HUES6 (cell line): ENCODE measurements around the gene CHGA.
A peak's percentile ranks its signal among the peaks of the same experiment; 100 is the strongest.

Experiments
- H3K27ac ChIP-seq: 2 replicates; pipeline ENCODE4 v1.7.0; 2013; ENCODE audit warnings: low read depth, mild to moderate bottlenecking, low read length, inconsistent platforms
- H3K27me3 ChIP-seq: 2 replicates; pipeline ENCODE4 v1.6.1; 2013; ENCODE audit warnings: low read length; ENCODE audit not compliant: control insufficient read depth, insufficient read depth
- H3K36me3 ChIP-seq: 2 replicates; pipeline ENCODE4 v1.6.1; 2013; ENCODE audit warnings: low read length; ENCODE audit not compliant: control insufficient read depth, insufficient read depth
- H3K4me1 ChIP-seq: 2 replicates; pipeline ENCODE4 v1.6.1; 2013; ENCODE audit warnings: low read length; ENCODE audit not compliant: control insufficient read depth, insufficient read depth
- H3K4me3 ChIP-seq: 2 replicates; pipeline ENCODE4 v1.5.1; 2013; ENCODE audit warnings: low read depth, low read length
- H3K9ac ChIP-seq: one replicate; pipeline ENCODE4 v1.6.1; 2013; ENCODE audit warnings: mild to moderate bottlenecking, low read length
- H3K9me3 ChIP-seq: 2 replicates; pipeline ENCODE4 v1.6.1; 2013; ENCODE audit warnings: low read depth, low read length; ENCODE audit not compliant: control insufficient read depth, insufficient read depth

Gene CHGA

DNA sequence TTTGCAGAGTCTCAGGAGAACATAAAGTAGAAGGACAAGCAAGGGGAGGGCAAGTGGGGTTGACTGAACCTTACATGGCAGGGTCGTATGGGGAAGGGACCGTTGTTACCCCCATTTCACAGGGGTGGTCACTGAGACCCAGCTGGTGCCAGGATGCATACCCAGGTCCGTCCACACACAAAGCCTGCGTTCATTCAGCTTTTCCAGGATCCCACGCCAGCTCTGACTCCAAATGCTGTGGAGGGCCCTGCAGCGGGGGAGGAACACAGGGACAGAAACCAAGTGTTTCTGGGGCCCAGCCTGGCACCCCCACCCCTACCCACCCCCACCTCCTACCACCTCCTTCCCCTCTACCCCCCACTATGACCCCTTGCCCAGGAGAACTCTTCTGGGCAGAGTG lies 16.5 kb upstream of the CHGA start:
- peaks cover 23% of the 10 kb centered on the region for H3K27me3 ChIP-seq
- no peak overlapping the region for H3K4me3 ChIP-seq
- H3K4me1 ChIP-seq: 0 out of 2 replicates have a peak, but pooled peaks cover 5% of the 10 kb centered on the region
- no peak overlapping the region for H3K9ac ChIP-seq
- no peaks in the 10 kb centered on the region for H3K36me3 ChIP-seq
- no peak overlapping the region for H3K27ac ChIP-seq
- 0 out of 2 replicates have a peak, but pooled peaks cover 2% of the 10 kb centered on the region for H3K9me3 ChIP-seq

DNA sequence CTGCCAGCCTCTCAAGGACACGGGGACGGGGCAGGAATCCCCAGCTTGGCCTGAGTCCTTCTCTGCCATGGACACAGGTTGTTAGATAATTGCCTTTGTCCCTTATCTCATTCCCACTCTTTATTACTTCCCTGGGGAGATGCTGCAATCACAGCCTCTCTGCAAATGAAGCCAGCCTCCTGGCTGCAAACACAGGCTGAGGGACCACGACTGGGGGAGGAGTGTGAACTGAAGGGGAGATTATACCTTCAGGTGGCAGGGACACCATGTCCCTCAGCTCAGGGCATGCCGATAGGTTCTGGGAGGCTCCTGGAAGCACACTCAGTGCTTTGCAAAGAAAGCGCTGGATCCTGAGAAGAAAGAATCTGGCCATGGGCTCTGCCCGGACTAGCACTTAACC lies 16.1 kb upstream of the CHGA start:
- 0 out of 2 replicates have a peak, but pooled peaks cover 5% of the 10 kb centered on the region for H3K4me1 ChIP-seq
- peaks cover 23% of the 10 kb centered on the region for H3K27me3 ChIP-seq
- 0 out of 2 replicates have a peak, but pooled peaks cover 2% of the 10 kb centered on the region for H3K9me3 ChIP-seq
- H3K27ac ChIP-seq: no peak overlapping the region
- no peak overlapping the region for H3K9ac ChIP-seq
- no peak overlapping the region for H3K4me3 ChIP-seq
- H3K36me3 ChIP-seq: no peaks in the 10 kb centered on the region

- no peak overlapping the region for H3K9ac ChIP-seq
- H3K4me3 ChIP-seq: no peak overlapping the region
- no peak overlapping the region for H3K27ac ChIP-seq
- H3K36me3 ChIP-seq: no peaks in the 10 kb centered on the region
- H3K9me3 ChIP-seq: 0 out of 2 replicates have a peak, but pooled peaks cover 2% of the 10 kb centered on the region
- H3K27me3 ChIP-seq: peaks cover 18% of the 10 kb centered on the region
- 0 out of 2 replicates have a peak, but pooled peaks cover 5% of the 10 kb centered on the region for H3K4me1 ChIP-seq
Measured at GRCh38 chr14:92907316-92907911, 15.5 kb upstream of the CHGA start.

- no peak overlapping the region for H3K9ac ChIP-seq
- H3K9me3 ChIP-seq: peaks cover 6% of the 10 kb centered on the region; the same call in 1 of the 2 replicates
- H3K27ac ChIP-seq: no peak overlapping the region
- H3K27me3 ChIP-seq: peaks cover 37% of the 10 kb centered on the region
- no peak overlapping the region for H3K4me3 ChIP-seq
- no peaks in the 10 kb centered on the region for H3K36me3 ChIP-seq
- H3K4me1 ChIP-seq: no peaks in the 10 kb centered on the region
Measured at GRCh38 chr14:92914087-92914656, 8.8 kb upstream of the CHGA start.

DNA sequence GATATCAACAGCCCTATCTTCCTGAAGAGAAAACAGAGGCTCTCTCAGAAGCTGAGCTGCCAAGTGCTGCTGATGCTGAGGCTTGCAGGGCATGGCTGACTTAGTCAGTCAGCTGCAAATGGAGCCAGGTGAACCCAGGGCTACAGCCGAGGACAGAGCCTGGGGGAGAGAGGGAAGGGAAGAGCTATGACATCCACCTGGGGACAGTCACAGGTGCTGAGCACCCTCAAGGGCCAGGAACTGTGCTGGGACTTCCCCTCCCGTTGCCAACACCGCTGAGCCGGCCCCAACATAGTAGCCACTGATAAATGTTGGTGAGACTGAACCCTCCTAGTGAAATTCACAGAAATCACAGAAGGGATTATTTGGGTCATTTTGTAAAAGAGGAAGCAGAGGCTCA lies 6.7 kb upstream of the CHGA start:
- Histone ChIP-seq H3K4me3 (no peak overlapping the region), H3K27ac (no peak overlapping the region), H3K27me3 (peaks cover 58% of the 10 kb centered on the region), H3K4me1 (no peaks in the 10 kb centered on the region), H3K9me3 (peaks cover 4% of the 10 kb centered on the region; the same call in 1 of the 2 replicates), H3K36me3 (no peaks in the 10 kb centered on the region), H3K9ac (no peak overlapping the region)

GRCh38 chr14:92917041-92917940 lies 5.7 kb upstream of the CHGA start:
- Histone ChIP-seq H3K27me3 (peaks cover 68% of the 10 kb centered on the region), H3K36me3 (no peaks in the 10 kb centered on the region), H3K9ac (no peak overlapping the region), H3K4me1 (no peaks in the 10 kb centered on the region), H3K9me3 (peaks cover 4% of the 10 kb centered on the region; the same call in 1 of the 2 replicates), H3K27ac (no peak overlapping the region), H3K4me3 (no peak overlapping the region)

DNA sequence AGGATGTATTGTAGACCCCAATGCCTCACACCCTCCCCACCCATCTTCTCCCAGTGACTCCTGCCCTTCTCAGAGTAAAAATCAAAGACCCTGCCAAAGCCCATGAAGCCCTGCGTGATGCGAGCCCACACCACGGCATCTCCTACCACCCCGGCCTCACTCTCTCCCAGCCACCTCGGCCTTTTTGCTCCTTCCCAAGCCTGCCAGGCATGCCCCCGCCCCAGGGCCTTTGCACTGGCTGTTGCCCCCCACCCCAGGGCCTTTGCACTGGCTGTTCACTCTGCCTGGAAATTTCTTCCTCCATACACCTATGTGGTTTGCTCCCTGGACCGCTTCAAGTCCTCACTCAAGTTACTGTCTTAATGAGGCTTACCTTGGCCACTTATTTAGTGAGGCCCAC lies 5.0 kb upstream of the CHGA start:
- H3K27ac ChIP-seq: no peak overlapping the region
- no peaks in the 10 kb centered on the region for H3K36me3 ChIP-seq
- no peak overlapping the region for H3K4me3 ChIP-seq
- H3K27me3 ChIP-seq: peaks cover 74% of the 10 kb centered on the region
- no peaks in the 10 kb centered on the region for H3K4me1 ChIP-seq
- H3K9me3 ChIP-seq: peaks cover 1% of the 10 kb centered on the region; the same call in 1 of the 2 replicates
- no peak overlapping the region for H3K9ac ChIP-seq

- Histone ChIP-seq H3K9me3 (no peaks in the 10 kb centered on the region), H3K4me1 (peaks cover 9% of the 10 kb centered on the region), H3K36me3 (no peaks in the 10 kb centered on the region), H3K9ac (no peak overlapping the region), H3K4me3 (no peak overlapping the region), H3K27ac (no peak overlapping the region), H3K27me3 (peaks cover 91% of the 10 kb centered on the region)
Measured at GRCh38 chr14:92920001-92920400, 2.9 kb upstream of the CHGA start.

- Histone ChIP-seq H3K27me3 (peaks cover 84% of the 10 kb centered on the region), H3K36me3 (no peaks in the 10 kb centered on the region), H3K9me3 (no peaks in the 10 kb centered on the region), H3K27ac (no peak overlapping the region), H3K9ac (no peak overlapping the region), H3K4me3 (peak overlapping the region; percentile 61), H3K4me1 (peaks cover 9% of the 10 kb centered on the region)
Measured at GRCh38 chr14:92922155-92922735, 705 bp upstream of the CHGA start.

DNA sequence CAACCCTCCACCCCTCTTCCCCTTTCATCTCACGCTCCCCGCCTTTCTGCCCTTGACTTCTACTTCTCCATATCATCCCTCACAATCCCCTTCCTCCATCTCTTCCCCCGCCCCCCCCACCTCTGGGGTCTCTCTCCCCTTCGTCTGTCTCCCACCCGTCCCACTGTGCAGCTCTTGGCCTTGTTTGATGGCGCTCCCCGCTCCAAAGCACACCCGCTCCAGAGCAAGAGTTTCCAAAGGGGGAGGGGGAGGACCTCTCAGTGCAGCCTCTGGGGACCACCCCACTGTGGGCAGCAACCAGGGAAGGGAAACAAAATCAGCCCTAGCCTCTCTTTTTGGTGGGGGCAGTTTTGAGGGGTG lies 774 bp downstream of the CHGA start:
- H3K36me3 ChIP-seq: no peaks in the 10 kb centered on the region
- peak overlapping the region; percentile 61 for H3K4me3 ChIP-seq
- no peaks in the 10 kb centered on the region for H3K9me3 ChIP-seq
- peaks cover 9% of the 10 kb centered on the region for H3K4me1 ChIP-seq
- H3K27me3 ChIP-seq: peaks cover 76% of the 10 kb centered on the region
- no peak overlapping the region for H3K9ac ChIP-seq
- H3K27ac ChIP-seq: no peak overlapping the region
